Measurements from ENCODE around the gene SLC26A1. TPM values are rescaled to one million over a fixed set of nuclear protein-coding genes. Genes with fewer than 3 reads are reported as not detected.

The SLC26A1 gene
- total RNA-seq, 4 donors from 2014 or later, result 0.15 to 0.33 (median 0.24) TPM

- Histone ChIP-seq H3K27me3 (no peaks in the 10 kb centered on the region), H3K36me3 (no peaks in the 10 kb centered on the region), H3K9me3 (no peaks in the 10 kb centered on the region), H3K4me3 (replicated peaks in 1 of 3) (no peak overlapping the region), H3K27ac (no peak overlapping the region), H3K4me1 (peaks cover 6 to 8% of the 10 kb centered on the region in 2 donors)
- no peak for DNase-seq
- 87 to 96% methylated on average over 8 to 12 of the region's 13 CpGs for WGBS, 2 donors
- TF ChIP-seq CTCF (IDR thresholded peaks at IDR 0.05) (no peak), POLR2A (IDR thresholded peaks at IDR 0.05) (no peak)
- intact Hi-C loops (cut with DNase I), result no loop called here
Observed at GRCh38 chr4:948936-949300, 44.3 kb downstream of the SLC26A1 start.

- Histone ChIP-seq H3K27me3 (no peaks in the 10 kb centered on the region), H3K9me3 (no peaks in the 10 kb centered on the region), H3K4me1 (peaks cover 6 to 8% of the 10 kb centered on the region in 2 donors), H3K36me3 (no peaks in the 10 kb centered on the region), H3K27ac (no peak overlapping the region), H3K4me3 (replicated peaks in 1 of 3) (no peak overlapping the region)
- no peak for TF ChIP-seq CTCF (IDR thresholded peaks at IDR 0.05)
- TF ChIP-seq POLR2A (IDR thresholded peaks at IDR 0.05), result no peak
- DNase-seq, result no peak
- 75 to 78% methylated on average over 26 to 31 of the region's 33 CpGs for WGBS, 2 donors
- intact Hi-C loops (cut with DNase I), result no loop called here
Observed at GRCh38 chr4:948101-948935, 44.9 kb downstream of the SLC26A1 start.

GRCh38 chr4:947491-947971, 45.7 kb downstream of the SLC26A1 start:
- Histone ChIP-seq H3K4me1 (peaks cover 6 to 8% of the 10 kb centered on the region in 2 donors), H3K4me3 (replicated peaks in 1 of 3) (no peak overlapping the region), H3K36me3 (no peaks in the 10 kb centered on the region), H3K27ac (no peak overlapping the region), H3K27me3 (no peaks in the 10 kb centered on the region), H3K9me3 (no peaks in the 10 kb centered on the region)
- TF ChIP-seq POLR2A (IDR thresholded peaks at IDR 0.05), result no peak
- no peak for TF ChIP-seq CTCF (IDR thresholded peaks at IDR 0.05)
- intact Hi-C loops (cut with DNase I), result no loop called here
- DNase-seq, result no peak
- 90 to 94% methylated on average over 4 to 12 of the region's 19 CpGs for WGBS, 2 donors

- TF ChIP-seq CTCF (IDR thresholded peaks at IDR 0.05) (no peak), POLR2A (IDR thresholded peaks at IDR 0.05) (no peak)
- Histone ChIP-seq H3K4me3 (replicated peaks in 1 of 3) (no peak overlapping the region), H3K27me3 (no peaks in the 10 kb centered on the region), H3K27ac (no peak overlapping the region), H3K36me3 (no peaks in the 10 kb centered on the region), H3K4me1 (peaks cover 6 to 8% of the 10 kb centered on the region in 2 donors), H3K9me3 (no peaks in the 10 kb centered on the region)
- 62 to 64% methylated on average over 44 to 59 of the region's 62 CpGs for WGBS, 2 donors
- no peak for DNase-seq
- intact Hi-C loops (cut with DNase I), result no loop called here
Observed at GRCh38 chr4:946517-947471, 46.4 kb downstream of the SLC26A1 start.
